OCI-LY7 (cell line): ENCODE results near the gene SUMF1. TPM values are rescaled to one million over a fixed set of nuclear protein-coding genes. Genes with fewer than 3 reads are reported as not detected.

ENCODE experiments used
- BruUV-seq: library from RNA; stranded (reverse); fragments of 400-500 nt; replicated peaks from 2 replicates; lab custom pipeline; 2021; lab: Mats Ljungman, UMichigan
- CTCF ChIA-PET: fragments of 300-600 bp; sonication (Branson Sonifier 250); formaldehyde crosslinking; loops from one replicate; lab custom pipeline; 2022; ENCODE audit warnings: antibody characterized with exemption; ENCODE audit not compliant: unreplicated experiment; lab: Charles Lee
- POLR2A ChIA-PET: fragments of 300-600 bp; sonication (Branson Sonifier 250); formaldehyde crosslinking; loops from one replicate; lab custom pipeline; 2022; ENCODE audit warnings: antibody characterized with exemption; lab: Charles Lee
- DNase-seq: peaks from one replicate; pipeline ENCODE4 v3.0.0-alpha.2; 2015; ENCODE audit warnings: low spot score
- H2AFZ ChIP-seq: fragments of 200-600 bp; sonication (generic), shearing (Covaris generic); 2 replicates; pipeline ENCODE4 v1.6.1; 2014; ENCODE audit warnings: mild to moderate bottlenecking, antibody characterized with exemption, low read length, moderate library complexity
- H3K27ac ChIP-seq: fragments of 200-600 bp; sonication (generic); 2 replicates; pipeline ENCODE4 v1.5.1; 2014; ENCODE audit warnings: mixed run types, low read depth, mild to moderate bottlenecking, moderate library complexity, low read length, inconsistent platforms; ENCODE audit not compliant: poor library complexity, severe bottlenecking
- H3K36me3 ChIP-seq: fragments of 200-600 bp; sonication (generic); 2 replicates; pipeline ENCODE4 v1.6.1; 2014; ENCODE audit warnings: mild to moderate bottlenecking, antibody characterized with exemption, low read length, moderate library complexity, mixed read lengths; ENCODE audit not compliant: insufficient read depth
- H3K4me1 ChIP-seq: fragments of 200-600 bp; sonication (generic); 2 replicates; pipeline ENCODE4 v1.5.1; 2014; ENCODE audit warnings: mild to moderate bottlenecking, low read length; ENCODE audit not compliant: insufficient read depth, poor library complexity, severe bottlenecking
- H3K4me2 ChIP-seq: fragments of 200-600 bp; sonication (generic); 2 replicates; pipeline ENCODE4 v1.6.1; 2014; ENCODE audit warnings: mild to moderate bottlenecking, low read length
- H3K4me3 ChIP-seq: fragments of 200-600 bp; sonication (generic); 2 replicates; pipeline ENCODE4 v1.5.1; 2014; ENCODE audit warnings: mild to moderate bottlenecking, low read depth, low read length; ENCODE audit not compliant: poor library complexity, severe bottlenecking
- H3K79me2 ChIP-seq: fragments of 200-600 bp; sonication (generic); 2 replicates; pipeline ENCODE4 v1.6.1; 2016; ENCODE audit warnings: low read depth, mild to moderate bottlenecking, low read length, moderate library complexity, mixed read lengths; ENCODE audit not compliant: insufficient read depth
- H3K9me2 ChIP-seq: fragments of 200-600 bp; sonication (generic); 2 replicates; pipeline ENCODE4 v1.6.1; 2016; ENCODE audit warnings: mild to moderate bottlenecking, low read length, mixed read lengths; ENCODE audit not compliant: insufficient read depth
- H3K9me3 ChIP-seq: fragments of 200-600 bp; sonication (generic); 2 replicates; pipeline ENCODE4 v1.6.1; 2014; ENCODE audit warnings: mild to moderate bottlenecking, mixed run types, low read length, mixed read lengths
- H4K20me1 ChIP-seq: fragments of 200-600 bp; sonication (generic); 2 replicates; pipeline ENCODE4 v1.6.1; 2014; ENCODE audit warnings: mild to moderate bottlenecking, antibody characterized with exemption, low read length, moderate library complexity, mixed read lengths; ENCODE audit not compliant: insufficient read depth
- CTCF ChIP-seq: fragments of 200-600 bp; sonication (generic); conservative IDR thresholded peaks from 2 replicates; pipeline ENCODE4 v1.5.1; 2014; ENCODE audit warnings: mild to moderate bottlenecking, antibody characterized with exemption, low read length, moderate library complexity, mixed read lengths
- EZH2phosphoT487 ChIP-seq: fragments of 200-600 bp; sonication (generic); IDR thresholded peaks from 2 replicates; pipeline ENCODE4 v1.6.1; 2018; ENCODE audit warnings: low read depth, borderline replicate concordance, mild to moderate bottlenecking, mixed run types, antibody characterized with exemption, low read length, moderate library complexity, mixed read lengths
- intact Hi-C: fragments of 100-400 bp; cut with micrococcal nuclease; formaldehyde crosslinking; loops from one replicate; pipeline ENCODE4 v1.10.0; 2022; ENCODE audit not compliant: unreplicated experiment
- total RNA-seq, 2 experiments: library from RNA; depleted of rRNA in 1 of 2; stranded (reverse); fragments of >200 nt in 1 of 2; shearing (Covaris generic) in 1 of 2; gene quantifications; 2 replicates each; pipeline ENCODE4 v1.2.3, GENCODE V29; 2014 to 2022

Gene SUMF1
- total RNA-seq, 2 experiments from 2014 or later: 9.1 to 11.9 TPM

- Histone ChIP-seq H2AFZ (no peak overlapping the region), H3K79me2 (peaks cover 49% of the 10 kb centered on the region; the same call in 1 of the 2 replicates), H3K27ac (peak overlapping the region; percentile 98), H3K4me2 (peak overlapping the region; percentile 82), H3K4me1 (peaks cover 70% of the 10 kb centered on the region), H3K4me3 (peak overlapping the region; percentile 64), H3K9me2 (no peaks in the 10 kb centered on the region), H3K9me3 (no peaks in the 10 kb centered on the region), H3K36me3 (peaks cover 36% of the 10 kb centered on the region), H4K20me1 (no peaks in the 10 kb centered on the region)
- DNase-seq: peak; percentile 94
- CTCF ChIA-PET: interaction anchor here (1.9 kb wide), 1 partner anchor 10 kb away, joined by 10 read pairs; the partner anchor contains the start of gene ITPR1
- POLR2A ChIA-PET: interaction anchor here (0.6 to 11.0 kb wide), 8 partner anchors 10 to 217 kb away, joined by 3 to 206 read pairs (median 3); partner anchors contain the start of gene ITPR1
- BruUV-seq: no TSS peak
- intact Hi-C loops: loop anchor here (1.0 kb wide), 1 partner anchor 10 kb away; the partner anchor contains the start of gene ITPR1
- TF ChIP-seq CTCF (0 out of 2 replicates have a peak, but pooled peaks have one; percentile 10), EZH2phosphoT487 (no peak)
Measured at GRCh38 chr3:4503050-4503449, 36.0 kb upstream of the SUMF1 start.

GRCh38 chr3:4501927-4502326, 34.9 kb upstream of the SUMF1 start:
- peaks cover 45% of the 10 kb centered on the region; the same call in 1 of the 2 replicates for H3K79me2 ChIP-seq

More at GRCh38 chr3:4501927-4502326, 34.9 kb upstream of the SUMF1 start:
- H2AFZ ChIP-seq: no peak overlapping the region
- H3K4me2 ChIP-seq: peak overlapping the region; percentile 82
- no peaks in the 10 kb centered on the region for H3K9me3 ChIP-seq
- intact Hi-C loops: no loop called here
- ChIA-PET POLR2A (interaction anchor here (1.1 to 11.0 kb wide), 2 partner anchors 9 to 65 kb away, joined by 3 to 206 read pairs; partner anchors contain the start of gene ITPR1), CTCF (no interaction called here)
- peaks cover 47% of the 10 kb centered on the region for H3K36me3 ChIP-seq
- no peak for DNase-seq
- H4K20me1 ChIP-seq: no peaks in the 10 kb centered on the region
- peaks cover 62% of the 10 kb centered on the region for H3K4me1 ChIP-seq
- TF ChIP-seq EZH2phosphoT487 (no peak), CTCF (no peak)
- no TSS peak for BruUV-seq
- H3K4me3 ChIP-seq: no peak overlapping the region
- H3K27ac ChIP-seq: peak overlapping the region; percentile 98
- H3K9me2 ChIP-seq: no peaks in the 10 kb centered on the region
